Measurements from ENCODE around the gene AP4S1. TPM values are rescaled to one million over a fixed set of nuclear protein-coding genes. Genes with fewer than 3 reads are reported as not detected.

The AP4S1 gene
- total RNA-seq, 4 donors from 2014 or later: 2.9 to 12.8 (median 9.2) TPM

DNA sequence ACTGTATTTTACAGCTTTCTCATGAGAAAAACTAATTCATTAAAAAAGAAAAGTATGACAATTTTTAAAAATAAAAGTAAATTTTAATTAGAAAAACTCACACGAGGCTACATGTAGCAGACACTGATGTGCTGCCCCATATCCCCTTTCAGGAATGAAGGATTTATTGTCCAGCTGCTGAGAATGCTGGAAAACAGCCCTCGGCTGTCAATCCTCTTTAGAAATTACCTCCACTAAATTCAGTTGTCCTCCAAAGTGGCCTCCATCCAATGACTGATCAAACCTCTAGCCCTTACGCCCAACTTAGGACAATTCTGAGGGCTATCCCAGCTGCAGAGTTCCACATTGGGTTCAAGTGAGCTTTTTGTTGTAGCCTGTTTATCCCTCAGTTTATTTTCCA lies 29.8 kb upstream of the AP4S1 start:
- peaks cover 47 to 50% of the 10 kb centered on the region in 2 donors for H3K4me1 ChIP-seq
- ATAC-seq (peak in 1 of 2 donors; percentile 73), DNase-seq (no peak)
- peaks cover 0 to 5% (median 0%) of the 10 kb centered on the region in 3 donors for H3K9me3 ChIP-seq
- peak overlapping the region in 1 of 4 donors; percentile 8 for H3K4me3 ChIP-seq
- peak overlapping the region; percentile 66 to 80 (median 79) for H3K27ac ChIP-seq
- TF ChIP-seq CTCF (IDR thresholded peaks at IDR 0.05 in 4 of 5, conservative IDR thresholded peaks at IDR 0.05 in 1 of 5) (no peak), POLR2A (IDR thresholded peaks at IDR 0.05) (no peak)
- no peaks in the 10 kb centered on the region for H3K27me3 ChIP-seq
- intact Hi-C loops (cut with DNase I; ENCODE audit: low total_unique reads) (no loop called here), in situ Hi-C loops (cut with MboI; ENCODE audit: low sequenced_read_pairs in 4 of 4) (loop anchor here in 2 of 4 donors (25.0 kb wide), 1 partner anchor 367 kb away; no protein-coding TSS in a partner anchor)
- no peaks in the 10 kb centered on the region for H3K36me3 ChIP-seq

DNA sequence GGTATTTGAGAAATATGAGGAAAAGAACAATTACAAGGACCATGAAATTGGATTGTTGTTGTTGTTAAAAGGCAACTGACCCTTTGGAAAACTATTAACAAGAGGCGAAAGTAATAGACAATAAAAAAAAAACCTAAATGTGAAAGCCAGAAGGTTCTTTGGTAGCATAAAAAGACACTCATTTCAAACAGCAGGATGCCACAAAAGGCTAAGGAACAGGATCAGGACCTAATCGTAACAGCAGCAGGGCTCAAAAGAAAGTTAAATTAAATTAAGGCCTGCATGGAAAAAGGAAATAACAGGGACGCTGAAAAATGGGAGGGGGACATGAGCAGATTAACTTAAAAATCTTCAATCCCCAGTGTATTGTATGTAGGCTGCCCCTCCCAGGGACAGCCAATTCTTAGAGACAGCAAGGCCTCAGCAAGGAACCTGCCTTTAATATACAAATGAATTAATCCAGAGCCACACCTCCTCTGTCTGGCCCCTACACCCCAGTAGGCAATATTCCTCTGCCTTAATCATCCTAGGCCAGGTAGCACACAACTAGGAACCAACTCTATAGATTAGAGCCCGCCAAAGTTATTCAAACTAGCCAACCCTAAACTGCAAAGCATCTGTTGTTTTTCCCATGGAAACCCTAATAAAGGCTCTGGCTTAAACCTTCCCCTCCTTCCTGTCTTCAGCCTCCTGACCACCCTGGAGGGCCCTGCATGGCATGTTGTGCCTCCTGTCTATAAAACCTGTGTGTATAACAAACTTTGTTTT lies 28.4 kb upstream of the AP4S1 start:
- H3K4me3 ChIP-seq: no peak overlapping the region
- H3K27me3 ChIP-seq: no peaks in the 10 kb centered on the region
- H3K4me1 ChIP-seq: peaks cover 42 to 45% of the 10 kb centered on the region in 2 donors
- no peak for DNase-seq
- H3K36me3 ChIP-seq: no peaks in the 10 kb centered on the region
- intact Hi-C loops (cut with DNase I; ENCODE audit: low total_unique reads) (no loop called here), in situ Hi-C loops (cut with MboI; ENCODE audit: low sequenced_read_pairs in 4 of 4) (loop anchor here in 2 of 4 donors (25.0 kb wide), 1 partner anchor 365 kb away; no protein-coding TSS in a partner anchor)
- no peak for ATAC-seq
- H3K27ac ChIP-seq: peak overlapping the region in 2 of 4 donors; percentile 79 to 80
- TF ChIP-seq CTCF (IDR thresholded peaks at IDR 0.05 in 4 of 5, conservative IDR thresholded peaks at IDR 0.05 in 1 of 5) (no peak), POLR2A (IDR thresholded peaks at IDR 0.05) (no peak)
- H3K9me3 ChIP-seq: peaks cover 0 to 5% (median 0%) of the 10 kb centered on the region in 3 donors

DNA sequence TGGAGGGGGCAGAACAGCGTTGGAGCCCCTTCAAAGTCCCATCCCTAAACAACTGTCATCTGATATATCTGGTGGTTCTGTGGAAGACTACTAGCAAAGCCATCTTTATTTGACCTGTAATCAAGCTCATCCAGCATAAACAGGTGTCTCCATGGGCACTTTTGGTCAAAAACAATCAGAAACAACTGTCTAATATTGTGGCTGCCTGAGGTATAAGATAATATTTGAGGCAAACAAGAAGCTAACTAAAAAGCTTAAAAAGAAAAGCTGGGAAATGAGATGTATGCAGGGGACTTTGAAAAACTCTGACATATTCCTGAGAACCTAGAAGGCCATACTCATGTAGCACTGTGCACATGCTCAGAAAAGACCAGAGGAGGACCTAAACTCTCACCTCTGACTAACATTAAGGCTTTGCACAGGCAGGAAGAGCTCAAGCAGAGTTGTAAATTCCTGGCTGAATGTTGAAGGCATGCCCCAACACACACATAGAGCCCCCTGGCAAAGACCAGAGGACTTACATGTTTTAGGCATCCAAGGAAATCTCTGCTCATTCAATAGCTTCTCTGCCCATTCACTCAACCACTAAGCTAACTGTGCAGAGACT lies 27.2 kb upstream of the AP4S1 start:
- no peak for DNase-seq
- Histone ChIP-seq H3K4me3 (no peak overlapping the region), H3K27me3 (no peaks in the 10 kb centered on the region), H3K27ac (no peak overlapping the region), H3K36me3 (no peaks in the 10 kb centered on the region), H3K4me1 (peaks cover 41 to 42% of the 10 kb centered on the region in 2 donors), H3K9me3 (peaks cover 0 to 5% (median 0%) of the 10 kb centered on the region in 3 donors)
- in situ Hi-C loops (cut with MboI; ENCODE audit: low sequenced_read_pairs in 4 of 4) (loop anchor here in 2 of 4 donors (25.0 kb wide), 1 partner anchor 364 kb away; no protein-coding TSS in a partner anchor), intact Hi-C loops (cut with DNase I; ENCODE audit: low total_unique reads) (no loop called here)
- TF ChIP-seq POLR2A (IDR thresholded peaks at IDR 0.05) (no peak), CTCF (IDR thresholded peaks at IDR 0.05 in 4 of 5, conservative IDR thresholded peaks at IDR 0.05 in 1 of 5) (no peak)
- ATAC-seq: no peak

GRCh38 chr14:30999038-30999773 lies 26.2 kb upstream of the AP4S1 start:
- intact Hi-C loops (cut with DNase I; ENCODE audit: low total_unique reads) (no loop called here), in situ Hi-C loops (cut with MboI; ENCODE audit: low sequenced_read_pairs in 4 of 4) (loop anchor here in 2 of 4 donors (25.0 kb wide), 1 partner anchor 363 kb away; no protein-coding TSS in a partner anchor)
- no peaks in the 10 kb centered on the region for H3K36me3 ChIP-seq
- TF ChIP-seq CTCF (IDR thresholded peaks at IDR 0.05 in 4 of 5, conservative IDR thresholded peaks at IDR 0.05 in 1 of 5): no peak
- no peak for TF ChIP-seq POLR2A (IDR thresholded peaks at IDR 0.05)
- DNase-seq: no peak
- ATAC-seq: no peak
- no peaks in the 10 kb centered on the region for H3K27me3 ChIP-seq
- peaks cover 0 to 5% (median 0%) of the 10 kb centered on the region in 3 donors for H3K9me3 ChIP-seq
- H3K27ac ChIP-seq: no peak overlapping the region
- H3K4me3 ChIP-seq: no peak overlapping the region
- H3K4me1 ChIP-seq: peaks cover 34 to 35% of the 10 kb centered on the region in 2 donors
